ENCODE data around the gene BCAR1.

- TF ChIP-seq CTCF (IDR thresholded peaks at IDR 0.05; ENCODE audit: poor library complexity, severe bottlenecking) (no peak), EP300 (conservative IDR thresholded peaks at IDR 0.05; ENCODE audit: poor library complexity, severe bottlenecking) (no peak), REST (IDR thresholded peaks at IDR 0.05; ENCODE audit: borderline replicate concordance) (no peak), EZH2 (IDR thresholded peaks at IDR 0.05; ENCODE audit: borderline replicate concordance, insufficient read depth, low read length, poor library complexity, severe bottlenecking) (no peak)
These were observed 41.5 kb downstream of the BCAR1 start for GRCh38 chr16:75209944-75210343.

Data from neural cell (in vitro differentiated cells).